LNCAP (cell line): ENCODE data around the gene SHC3.

Experiments used
- CTCF ChIP-seq: fragments of 450-650 bp; IDR thresholded peaks from 2 replicates; pipeline ENCODE4 v1.5.1; 2017; ENCODE audit warnings: mild to moderate bottlenecking

Gene SHC3

DNA sequence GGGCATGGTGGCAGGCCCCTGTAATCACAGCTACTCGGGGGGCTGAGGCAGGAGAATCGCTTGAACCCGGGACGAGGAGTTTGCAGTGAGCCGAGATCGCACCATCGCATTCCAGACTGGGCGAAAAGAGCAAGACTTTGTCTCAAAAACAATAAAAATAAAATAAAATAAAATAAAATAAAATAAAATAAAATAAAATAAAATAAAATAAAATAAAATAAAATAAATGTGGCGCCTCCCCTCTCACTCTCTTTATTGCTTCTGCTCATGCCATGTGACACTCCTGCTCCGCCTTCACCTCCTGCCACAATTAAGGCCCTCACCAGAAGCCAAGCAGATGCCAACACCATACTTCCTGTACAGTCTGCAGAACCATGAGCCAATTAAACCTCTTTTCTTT lies 3.8 kb upstream of the SHC3 start:
- TF ChIP-seq CTCF = no peak

- TF ChIP-seq CTCF = no peak
Measured at GRCh38 chr9:89179895-89180734, 1.5 kb upstream of the SHC3 start.

DNA sequence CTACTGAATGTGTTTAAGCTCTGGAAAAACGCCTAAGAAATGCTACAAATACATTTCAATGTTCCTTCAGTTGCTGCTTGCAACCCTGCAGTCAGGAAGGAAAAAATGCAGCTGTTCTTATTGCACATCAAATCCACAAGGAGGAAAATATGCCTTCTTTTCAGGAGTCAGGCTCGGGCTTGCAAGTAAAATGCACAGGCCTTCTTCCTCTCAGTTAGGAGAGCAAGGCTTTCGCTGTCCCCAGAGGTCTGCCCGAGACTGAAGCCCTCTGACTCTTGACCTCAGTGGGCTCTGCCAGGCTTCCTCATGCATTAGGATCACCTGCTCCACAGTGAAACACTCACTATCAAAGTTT lies 899 bp upstream of the SHC3 start:
- TF ChIP-seq CTCF = no peak

DNA sequence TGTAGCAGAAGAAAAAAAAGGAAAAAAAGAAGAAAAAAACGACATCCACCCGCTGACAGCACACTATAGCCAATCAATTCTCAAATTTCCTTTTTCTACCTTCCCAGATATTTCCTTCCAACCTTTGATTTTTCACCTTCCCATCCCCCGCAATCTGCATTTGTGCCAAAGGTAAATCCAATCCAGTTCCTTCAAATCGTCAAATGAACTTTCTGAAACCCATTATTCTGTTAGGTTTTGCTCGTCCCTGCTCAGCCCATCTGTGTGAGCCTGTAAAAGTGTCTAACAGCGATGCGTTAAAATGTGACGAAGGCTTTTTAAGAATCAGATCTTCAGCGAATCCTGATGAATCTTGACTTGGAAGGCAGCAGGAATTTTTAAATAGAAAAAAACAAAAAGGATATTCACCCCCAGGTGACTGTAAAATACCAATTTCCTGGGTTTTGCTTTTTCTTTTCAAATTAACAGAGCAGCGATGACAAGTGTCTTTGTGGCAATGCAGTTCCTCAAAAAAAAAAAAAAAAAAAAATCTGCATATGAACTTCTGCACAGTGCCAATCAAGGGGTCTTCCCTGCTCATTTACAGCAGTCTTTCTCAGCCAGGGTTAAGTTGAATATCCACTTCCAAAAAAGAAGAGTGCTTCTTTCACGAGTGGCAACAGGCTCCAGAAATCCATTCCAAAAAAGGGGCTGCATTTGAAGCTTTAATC lies 367 bp upstream of the SHC3 start:
- TF ChIP-seq CTCF = no peak

- no peak for TF ChIP-seq CTCF
Measured at GRCh38 chr9:89177012-89177943, 1.3 kb downstream of the SHC3 start.

- TF ChIP-seq CTCF = no peak
Measured at GRCh38 chr9:89175828-89176261, 2.8 kb downstream of the SHC3 start.

- TF ChIP-seq CTCF = no peak
Measured at GRCh38 chr9:89174291-89174690, 4.3 kb downstream of the SHC3 start.
